HG03060 (cell line): Measurements from ENCODE around the gene NDUFA9.

Experiments used
- ATAC-seq: cut with Tn5 transposase; IDR thresholded peaks from one replicate; pipeline ENCODE4 v1.9.1; 2021; ENCODE audit warnings: low read depth, moderate number of reproducible peaks; ENCODE audit not compliant: unreplicated experiment

The NDUFA9 gene

DNA sequence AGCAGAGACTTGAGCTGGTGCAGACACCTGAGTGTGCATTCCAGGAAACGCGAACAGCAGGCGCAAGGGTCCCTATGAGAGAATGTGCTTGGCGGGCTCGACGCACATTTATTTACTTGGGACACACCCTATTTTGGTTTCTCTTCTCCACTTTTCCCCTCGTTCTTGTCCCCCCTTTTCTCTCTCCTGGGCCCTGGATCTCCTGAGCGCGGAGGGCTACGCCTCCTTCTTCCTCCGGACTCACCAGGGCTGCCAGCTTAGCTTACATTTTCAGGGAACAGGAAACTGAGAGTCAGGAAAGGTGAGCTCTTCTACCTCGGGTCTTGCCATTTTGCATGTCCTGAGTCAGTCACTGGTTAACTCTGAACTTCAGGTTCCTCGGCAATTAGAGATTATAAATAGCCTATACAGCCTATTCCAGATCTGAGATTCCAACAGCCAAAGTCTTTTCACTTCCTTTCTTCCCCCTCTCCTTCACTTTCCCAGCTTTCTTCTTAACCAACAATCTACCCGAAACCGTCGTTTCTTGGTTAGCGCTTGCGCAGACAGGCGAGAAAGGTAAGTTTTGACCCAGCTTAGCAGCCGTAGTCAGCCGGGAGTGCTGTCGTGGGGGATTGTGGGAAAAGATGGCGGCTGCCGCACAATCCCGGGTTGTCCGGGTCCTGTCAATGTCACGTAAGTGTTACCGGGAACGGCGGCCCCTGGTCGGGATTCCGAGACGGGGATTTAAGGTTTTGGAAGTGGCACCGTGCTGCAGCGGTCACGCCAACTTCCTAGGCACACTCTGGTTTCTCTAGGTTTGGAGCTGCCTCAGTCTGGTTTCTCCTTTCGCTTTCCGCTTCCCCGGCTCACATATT, at the start of gene NDUFA9, which contains the start of gene AKAP3:
TSS of gene NDUFA9 (plus strand) at position 614 of the 857 bp plus-strand sequence. CDS start at position 627, 13 bp downstream.
TSS of gene AKAP3 (minus strand) at position 551 of the 857 bp plus-strand sequence. CDS start 10,855 bp downstream, outside the sequence.
- peak; percentile 46 for ATAC-seq

DNA sequence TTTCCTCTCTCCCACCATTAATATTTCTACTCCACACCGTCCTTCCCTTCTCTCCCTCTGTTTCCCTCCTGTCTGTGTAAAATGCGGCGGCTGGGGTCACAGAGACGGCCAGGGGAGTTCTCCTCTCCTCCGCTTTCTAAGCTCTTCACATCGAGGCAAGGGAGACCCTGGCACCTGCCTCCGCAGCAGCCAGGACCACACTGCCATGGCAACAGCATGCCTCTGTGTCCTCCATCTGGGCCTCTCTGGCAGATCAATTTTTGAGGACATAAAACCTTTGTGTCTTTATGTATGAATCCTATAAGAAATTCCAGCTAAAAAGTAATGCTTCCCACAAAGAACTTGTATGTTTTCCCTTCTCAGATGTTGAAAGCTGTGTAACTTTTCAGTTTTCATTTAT, 45.5 kb upstream of the NDUFA9 start:
- ATAC-seq = no peak

DNA sequence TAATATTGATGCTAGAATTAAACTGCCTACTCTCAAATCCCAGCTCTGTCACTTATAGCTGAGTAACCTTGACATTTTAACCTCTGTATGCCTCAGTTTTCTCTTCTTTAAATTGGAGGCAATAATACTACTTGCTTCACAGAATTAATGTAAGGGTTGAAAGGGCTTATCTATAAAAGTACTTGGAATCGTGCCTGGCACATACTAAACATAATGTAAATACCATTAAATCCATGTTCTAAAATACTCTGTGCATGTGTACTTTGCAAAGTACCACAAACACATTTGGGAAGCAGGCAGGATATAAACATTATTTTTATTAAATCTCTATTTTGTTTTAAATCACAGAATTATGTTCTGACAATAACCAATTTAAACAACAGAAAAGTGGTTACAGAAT, 45.0 kb upstream of the NDUFA9 start:
- ATAC-seq = no peak

DNA sequence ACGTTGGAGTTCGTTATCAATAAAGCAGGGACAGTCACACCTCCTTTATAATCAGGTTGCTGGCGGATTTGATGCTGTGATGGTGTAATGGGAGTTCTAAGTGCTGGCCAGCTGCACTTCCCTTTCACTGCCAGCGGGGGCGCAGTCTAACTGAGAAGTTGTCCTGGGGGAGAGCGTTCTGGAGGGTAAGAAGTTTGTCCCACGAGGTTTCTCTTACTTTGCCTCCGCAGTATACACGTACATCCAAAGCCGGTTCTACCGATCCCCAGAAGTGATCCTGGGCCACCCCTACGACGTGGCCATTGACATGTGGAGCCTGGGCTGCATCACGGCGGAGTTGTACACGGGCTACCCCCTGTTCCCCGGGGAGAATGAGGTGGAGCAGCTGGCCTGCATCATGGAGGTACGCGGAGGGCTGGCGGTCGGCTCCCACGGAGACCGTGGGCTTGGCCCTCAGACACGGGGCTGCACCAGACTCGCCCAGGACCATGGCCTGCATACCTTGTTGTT, 44.2 kb upstream of the NDUFA9 start:
- ATAC-seq = no peak

DNA sequence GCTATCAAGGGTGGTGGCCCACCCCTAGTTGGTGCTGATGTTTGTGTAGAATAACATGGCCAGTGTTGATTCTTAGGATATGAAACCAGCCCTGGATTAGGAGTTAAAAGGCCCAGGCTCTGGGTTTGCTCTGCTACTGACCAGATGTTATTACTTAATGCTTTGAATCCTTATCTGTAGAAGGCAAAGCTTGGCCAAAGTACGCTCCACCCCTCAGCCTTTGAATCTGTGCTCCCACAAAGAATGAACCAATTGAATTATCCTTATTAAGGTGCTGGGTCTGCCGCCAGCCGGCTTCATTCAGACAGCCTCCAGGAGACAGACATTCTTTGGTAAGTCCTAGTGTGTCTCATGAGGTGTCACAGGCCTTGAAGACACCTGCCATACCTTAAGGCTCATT, 41.9 kb upstream of the NDUFA9 start:
- ATAC-seq = no peak

DNA sequence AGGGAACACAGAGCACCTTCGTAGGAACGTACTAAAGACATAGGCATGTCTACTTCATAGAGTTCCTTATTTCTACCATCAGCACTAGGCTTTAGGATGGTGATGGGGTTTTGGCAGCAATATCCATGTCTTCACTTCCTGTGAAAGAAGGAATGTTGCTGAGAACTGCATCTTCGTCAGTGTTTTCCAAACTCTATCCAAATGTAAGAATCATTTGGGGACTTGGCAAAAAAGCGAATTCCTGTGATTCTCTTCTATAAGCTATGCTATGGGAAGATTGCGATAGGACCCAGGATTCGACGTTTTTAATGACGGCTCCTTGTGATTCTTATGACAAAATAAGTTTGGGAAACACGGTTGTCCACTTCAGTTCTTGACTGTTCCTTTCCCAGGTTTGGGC, 39.8 kb upstream of the NDUFA9 start:
- no peak for ATAC-seq

DNA sequence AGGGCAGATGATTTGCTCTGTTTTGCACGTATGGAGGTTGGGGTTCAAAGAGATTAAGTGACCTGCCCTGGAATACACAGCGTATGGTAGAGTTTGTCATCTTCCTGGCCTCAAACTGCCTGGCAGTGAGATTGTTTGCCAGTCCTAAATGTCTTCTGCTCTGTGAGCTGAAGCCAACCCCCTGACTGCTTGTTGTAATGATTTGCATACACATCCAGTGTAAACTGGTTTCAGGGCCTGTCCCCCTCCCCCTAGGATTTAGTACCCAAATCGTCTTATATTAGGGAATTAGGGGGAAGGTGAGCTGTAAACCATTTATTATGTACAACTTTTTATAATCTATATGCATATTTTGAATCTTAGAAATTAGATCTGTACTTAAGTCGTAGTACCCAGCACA, 38.4 kb upstream of the NDUFA9 start:
- ATAC-seq = no peak

DNA sequence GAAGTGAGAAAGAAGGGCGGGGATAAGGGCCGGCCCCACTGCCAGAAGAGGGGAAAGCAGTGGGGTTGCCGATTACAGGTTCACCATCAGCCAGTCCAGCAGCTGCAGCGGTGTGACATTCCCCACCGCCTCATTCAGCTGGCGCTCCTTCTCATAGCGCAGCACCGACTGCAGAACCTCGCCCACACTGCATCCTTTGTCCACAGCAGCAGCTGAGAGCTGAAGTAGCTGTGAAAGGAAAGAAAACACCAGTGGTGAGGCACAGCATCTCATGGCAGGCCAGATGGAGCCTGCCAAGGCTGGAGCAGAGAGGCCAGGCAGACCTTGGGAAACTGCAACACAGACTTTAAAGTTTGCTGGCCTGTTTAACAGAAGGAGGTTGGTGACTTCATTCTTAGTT, 33.2 kb upstream of the NDUFA9 start:
- no peak for ATAC-seq

DNA sequence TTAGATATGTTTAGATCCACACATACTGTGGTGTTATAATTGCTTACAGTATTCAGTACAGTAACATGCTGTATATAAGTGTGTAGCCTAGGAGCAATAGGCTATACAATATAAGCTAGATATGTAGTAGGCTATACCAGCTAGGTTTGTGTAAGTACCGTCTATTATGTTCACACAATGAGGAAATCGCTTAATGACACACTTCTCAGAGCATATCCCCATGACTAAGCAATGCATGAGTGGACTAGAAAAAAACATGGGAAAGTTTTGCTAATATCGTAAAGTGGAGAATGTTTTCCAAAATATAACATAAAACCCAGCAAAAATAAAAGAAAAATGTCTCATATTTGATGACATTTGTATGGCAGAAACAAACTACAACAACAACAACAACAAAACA, 27.4 kb upstream of the NDUFA9 start:
- ATAC-seq = no peak

DNA sequence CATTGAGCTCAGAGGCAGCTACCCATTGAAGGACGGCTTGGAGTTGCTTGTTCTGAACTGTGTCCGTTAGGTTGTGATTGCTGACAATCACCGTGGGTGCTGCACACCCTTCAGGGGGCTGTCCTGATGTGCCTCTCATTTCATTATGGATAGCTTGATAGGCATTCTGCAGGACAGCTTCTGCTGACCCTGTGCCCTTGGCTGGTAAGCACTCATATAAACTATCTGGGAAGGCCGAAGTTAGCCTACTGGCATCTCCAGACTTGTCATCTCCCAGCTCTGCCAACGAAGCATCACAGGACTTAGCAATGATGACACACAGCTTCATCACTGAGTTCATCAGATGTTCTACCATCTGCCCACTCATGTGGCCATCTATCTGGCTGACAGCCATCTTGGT, 22.4 kb upstream of the NDUFA9 start:
- ATAC-seq = no peak

DNA sequence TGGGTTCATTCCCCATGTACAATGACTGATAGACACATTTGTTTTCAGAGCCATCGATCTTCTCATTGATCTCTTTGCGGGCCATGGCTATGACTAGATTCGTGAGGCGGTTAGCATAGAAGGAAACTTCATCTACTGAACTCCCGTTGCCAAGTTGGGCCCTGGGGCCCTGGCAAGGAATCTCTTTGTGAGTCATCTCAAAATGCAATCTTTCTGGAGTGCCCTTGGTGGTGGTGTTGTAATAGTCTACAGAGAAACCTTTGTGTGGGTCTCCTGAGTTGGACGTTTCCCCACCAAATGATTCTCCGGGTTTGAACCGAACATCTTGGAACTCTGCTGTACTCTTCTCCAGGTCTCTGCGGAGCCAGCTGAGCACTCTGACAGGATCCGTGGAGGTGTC, 20.5 kb upstream of the NDUFA9 start:
- no peak for ATAC-seq

DNA sequence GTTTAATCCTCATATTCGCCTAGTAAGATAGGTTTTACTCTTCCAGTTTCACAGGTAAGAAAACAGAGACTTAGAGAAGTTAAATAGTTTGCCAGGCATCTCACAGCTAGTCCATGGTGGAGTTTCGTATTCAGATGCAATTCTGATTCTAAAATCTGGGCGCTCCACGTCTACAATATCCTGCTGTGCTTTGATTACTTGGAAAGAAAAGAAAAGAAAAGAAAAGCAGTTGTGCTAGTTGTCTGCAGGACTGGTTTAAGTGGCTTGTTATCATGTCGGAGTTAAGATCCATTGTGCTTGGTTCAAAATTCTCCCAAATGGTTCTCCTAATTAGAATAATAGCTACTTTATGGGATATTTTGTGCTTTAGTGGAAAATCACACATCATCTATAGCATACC, 18.7 kb upstream of the NDUFA9 start:
- ATAC-seq = no peak

DNA sequence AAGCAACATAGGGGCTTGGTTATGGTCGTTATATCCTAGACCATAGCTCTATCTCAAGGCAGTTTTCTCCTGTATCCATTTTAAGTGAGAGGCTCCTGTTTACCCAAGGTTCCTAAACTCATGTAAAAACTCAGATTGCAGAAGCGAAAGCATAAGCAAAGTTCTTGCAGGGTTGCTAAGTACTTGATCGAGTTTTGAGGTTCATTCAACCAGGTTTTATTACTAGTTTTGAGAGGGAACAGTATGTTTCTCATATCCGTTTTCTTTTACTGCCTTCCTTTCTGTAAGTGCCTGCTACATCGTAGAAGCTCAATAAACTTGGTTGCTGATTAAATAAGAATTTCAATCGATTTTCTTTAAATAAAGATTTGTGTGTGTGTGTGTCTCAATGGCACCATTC, 5.2 kb upstream of the NDUFA9 start:
- no peak for ATAC-seq

DNA sequence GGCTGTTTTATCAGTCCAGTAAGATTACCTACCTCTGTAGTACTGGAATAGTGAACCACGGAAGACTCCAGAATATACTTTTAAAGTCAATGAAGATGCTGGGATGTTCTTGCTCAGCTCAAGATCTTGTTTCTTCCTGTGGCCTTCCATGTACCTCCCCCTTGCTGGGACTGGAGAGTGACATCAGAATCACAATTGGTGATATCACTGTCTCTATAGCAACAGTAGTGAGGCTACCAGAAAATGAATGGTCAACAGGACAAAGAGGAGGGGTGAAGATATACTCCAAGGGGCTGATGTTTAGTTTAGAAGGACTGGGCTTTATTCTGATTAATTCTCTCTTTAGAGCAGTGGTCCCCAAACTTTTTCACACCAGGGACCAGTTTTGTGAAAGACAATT, 3.9 kb upstream of the NDUFA9 start:
- no peak for ATAC-seq

DNA sequence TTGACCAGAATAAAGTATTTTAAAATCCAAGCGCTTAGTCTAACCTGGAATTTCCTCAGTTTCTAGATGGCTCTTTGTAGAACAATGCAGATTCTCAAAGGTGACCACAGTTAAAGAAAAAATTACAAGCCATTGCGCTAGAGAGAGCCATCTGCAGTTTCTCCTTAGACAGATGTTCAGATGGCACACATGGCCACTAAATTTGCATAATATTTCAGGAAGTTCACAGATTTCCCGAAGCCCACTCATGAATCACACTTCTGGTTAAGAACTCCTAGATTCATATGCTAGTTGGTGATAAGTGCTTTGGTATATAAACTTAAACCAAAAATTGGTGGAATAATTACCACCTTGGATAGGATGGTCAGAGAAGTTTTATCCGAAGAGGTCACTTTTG, 812 bp upstream of the NDUFA9 start:
- ATAC-seq = no peak

DNA sequence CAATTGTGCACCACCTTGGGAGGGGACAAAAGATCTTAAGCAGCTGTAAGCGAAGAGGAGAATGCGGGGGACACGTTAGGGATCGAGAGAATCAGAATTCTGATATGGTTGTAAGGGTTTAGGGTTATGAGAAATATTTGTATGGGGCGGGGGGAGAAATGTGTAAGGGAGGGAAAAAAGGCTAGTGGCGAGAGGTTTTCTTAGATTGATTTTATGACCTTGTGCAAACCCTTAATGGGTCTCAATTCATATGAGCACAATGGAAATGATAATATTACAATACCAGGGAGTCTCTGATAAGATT, 396 bp downstream of the NDUFA9 start:
- ATAC-seq = no peak

DNA sequence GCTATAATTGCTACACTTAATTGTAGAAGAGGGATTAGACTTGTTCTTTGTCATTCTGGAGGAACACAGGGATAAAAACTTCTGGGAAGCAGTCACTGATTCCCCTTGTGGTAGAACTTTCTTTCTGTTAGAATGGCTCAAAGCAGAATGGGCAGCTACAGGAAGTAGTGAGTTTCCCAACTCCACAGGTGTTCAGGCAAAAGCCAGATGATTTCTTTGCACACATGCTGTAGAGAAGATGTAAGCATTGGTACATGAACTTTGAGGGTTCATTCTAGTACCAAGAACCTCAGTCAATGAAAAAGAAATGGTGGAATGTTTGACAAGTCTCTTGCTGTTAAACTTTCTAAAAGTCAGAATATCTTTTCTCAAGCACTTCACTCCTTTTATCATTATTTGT, 4.3 kb downstream of the NDUFA9 start:
- ATAC-seq = no peak

DNA sequence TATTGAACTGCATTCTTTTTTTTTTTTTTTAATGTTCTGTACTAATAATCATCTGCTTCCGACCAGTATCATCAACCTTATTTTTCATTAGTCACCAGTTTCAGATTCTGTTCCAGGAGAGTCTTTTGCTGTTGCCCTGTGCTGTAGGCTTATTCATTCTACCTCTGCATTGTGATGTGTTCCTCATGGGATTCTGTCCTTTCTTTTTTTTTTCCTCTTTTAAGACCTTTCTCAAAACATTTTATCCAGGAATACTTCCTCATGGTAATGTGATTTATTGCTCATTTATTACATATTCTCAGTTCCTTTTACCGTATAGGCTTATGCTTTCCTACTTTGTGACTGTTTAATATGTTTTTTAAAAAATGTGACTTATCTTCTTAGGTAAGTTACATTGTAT, 4.8 kb downstream of the NDUFA9 start:
- ATAC-seq = no peak

DNA sequence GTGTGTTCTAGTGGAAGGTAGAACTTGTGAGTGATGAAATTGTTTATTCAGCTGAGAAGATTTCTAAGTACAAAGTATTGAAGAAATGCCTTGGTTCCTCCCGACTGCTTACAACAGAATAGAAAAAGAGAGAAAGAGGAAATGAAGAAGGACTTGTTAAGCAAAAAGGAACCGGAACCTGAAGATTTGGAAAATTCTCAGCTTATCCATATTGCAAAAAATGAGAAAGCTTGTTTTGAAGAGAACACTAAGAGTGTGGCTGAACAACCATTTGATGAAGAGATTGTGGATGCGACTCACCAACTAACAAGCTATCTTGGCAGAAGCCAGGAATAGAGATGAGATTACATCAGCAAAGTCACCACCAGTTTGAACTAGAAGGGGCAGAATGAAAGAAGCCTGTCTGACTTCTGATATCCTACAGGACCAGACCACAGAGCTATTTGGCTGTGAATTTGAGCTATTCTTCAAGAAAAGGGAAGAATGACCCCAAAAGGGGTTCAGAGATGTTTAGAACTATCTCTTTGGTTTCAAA, 15.1 kb downstream of the NDUFA9 start:
- no peak for ATAC-seq

DNA sequence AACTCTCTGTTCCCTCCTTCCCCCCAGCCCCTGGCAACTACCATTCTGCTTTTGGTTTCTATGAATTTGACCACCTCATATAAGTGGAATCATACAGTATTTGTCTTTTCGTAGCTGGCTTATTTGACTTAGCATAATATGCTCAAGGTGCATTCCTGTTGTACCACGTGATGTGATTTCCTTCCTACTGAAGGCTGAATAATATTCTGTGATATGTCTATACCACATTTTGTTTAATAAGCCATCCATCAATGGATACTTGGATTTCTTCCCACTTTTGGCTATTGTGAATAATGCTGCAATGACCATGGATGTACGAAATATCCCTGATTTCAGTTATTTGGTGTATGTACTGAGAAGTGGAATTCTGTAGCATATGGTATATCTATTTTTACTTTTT, 16.3 kb downstream of the NDUFA9 start:
- ATAC-seq = no peak

DNA sequence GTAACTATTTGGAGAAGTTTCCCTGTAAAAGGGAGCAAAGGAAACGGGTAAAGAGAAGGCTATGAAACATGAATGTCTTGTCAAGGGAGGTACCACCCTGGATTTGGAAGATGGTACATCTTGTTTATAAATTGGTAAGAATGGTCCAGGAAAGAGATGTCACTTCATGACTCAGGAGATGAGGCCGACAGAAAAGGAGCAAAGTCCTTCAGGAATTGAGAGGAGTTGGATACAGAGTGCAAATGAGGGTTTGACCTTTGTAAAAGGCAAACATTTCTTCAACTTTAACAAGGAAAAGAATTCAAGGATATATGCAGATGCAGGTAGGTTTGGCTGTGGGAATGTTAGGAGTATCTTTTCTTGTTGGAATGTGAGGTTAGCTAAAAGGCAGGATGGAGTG, 30.8 kb downstream of the NDUFA9 start:
- no peak for ATAC-seq

DNA sequence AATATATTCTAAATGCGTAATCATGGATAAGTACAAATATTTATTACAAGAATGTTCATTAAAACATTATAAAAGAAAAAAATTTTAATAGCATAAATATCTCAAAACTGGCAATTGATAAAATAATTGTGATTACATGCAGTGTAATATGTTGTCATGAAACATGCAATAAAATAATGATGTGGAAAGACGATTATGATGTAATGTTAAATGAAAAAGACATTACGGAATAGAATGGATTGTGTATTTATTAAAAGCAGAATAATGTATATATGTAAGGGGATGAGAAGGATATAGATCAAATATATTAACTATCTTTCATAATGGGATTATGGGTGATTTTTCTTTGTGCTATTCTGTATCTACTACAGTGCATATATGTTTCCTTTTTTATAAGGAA, 32.8 kb downstream of the NDUFA9 start:
- no peak for ATAC-seq
